Endothelial cell of umbilical vein (primary cell): ENCODE results near the gene RAD51B. TPM values are rescaled to one million over a fixed set of nuclear protein-coding genes. Genes with fewer than 3 reads are reported as not detected.

Source experiments
- BruUV-seq: library from RNA; stranded (reverse); fragments of 400-500 nt; replicated peaks from 2 replicates; lab custom pipeline; 2021; lab: Mats Ljungman, UMichigan
- CTCF ChIA-PET: fragments of 300-600, 350-600 bp; sonication (Branson Sonifier 250); formaldehyde crosslinking; loops from one replicate; lab custom pipeline; 2021; ENCODE audit warnings: antibody characterized with exemption, inconsistent platforms; lab: Charles Lee
- POLR2A ChIA-PET: fragments of 300-600, 350-600 bp; sonication (Branson Sonifier 250); formaldehyde crosslinking; loops from one replicate; lab custom pipeline; 2021; ENCODE audit warnings: antibody characterized with exemption, inconsistent platforms; lab: Charles Lee
- DNase-seq: peaks from one replicate; pipeline ENCODE4 v3.0.0-alpha.2; 2011; ENCODE audit warnings: low read depth, low spot score
- FAIRE-seq: peaks from 2 replicates; lab custom pipeline; 2011; peaks lifted over from hg19 to GRCh38; lab: Jason Lieb, UNC
- H2AFZ ChIP-seq: 2 replicates; pipeline ENCODE4 v1.6.0; 2012; ENCODE audit warnings: low read depth, low read length, control low read depth, inconsistent platforms
- H3K27ac ChIP-seq: 2 replicates; pipeline ENCODE4 v1.5.1; 2011; ENCODE audit warnings: low read depth, mild to moderate bottlenecking, control low read depth, low read length, moderate library complexity; ENCODE audit not compliant: insufficient read depth
- H3K27me3 ChIP-seq, 2 experiments: 2 replicates each; pipeline versions ENCODE4 v1.6.0 to v1.6.1; 2011; ENCODE audit warnings: low read length in 2 of 2, mixed read lengths in 1 of 2; ENCODE audit not compliant: control insufficient read depth in 2 of 2, insufficient read depth in 2 of 2
- H3K36me3 ChIP-seq, 2 experiments: 2 replicates in 1 of 2; 3 replicates in 1 of 2; pipeline ENCODE4 v1.5.1; 2011; ENCODE audit warnings: low read length in 2 of 2, mild to moderate bottlenecking in 1 of 2, moderate library complexity in 1 of 2; ENCODE audit not compliant: control insufficient read depth in 2 of 2, insufficient read depth in 2 of 2; ENCODE audit errors: extremely low read depth in 1 of 2
- H3K4me1 ChIP-seq: 3 replicates; pipeline ENCODE4 v1.5.1; 2011; ENCODE audit warnings: mild to moderate bottlenecking, low read length; ENCODE audit not compliant: control insufficient read depth, insufficient read depth; ENCODE audit errors: extremely low read depth
- H3K4me2 ChIP-seq: 2 replicates; pipeline ENCODE4 v1.6.1; 2011; ENCODE audit warnings: low read length, control low read depth, mixed read lengths; ENCODE audit not compliant: insufficient read depth
- H3K4me3 ChIP-seq, 3 experiments: fragments of 200-600 bp in 1 of 3; sonication (generic), shearing (Covaris generic) in 1 of 3; replicated peaks in 1 of 3; 2 replicates each; pipeline ENCODE4 v1.5.1; 2011 to 2016; ENCODE audit warnings: control low read depth in 3 of 3, low read length in 3 of 3, mild to moderate bottlenecking in 2 of 3, inconsistent platforms in 1 of 3, low read depth in 1 of 3, moderate library complexity in 1 of 3; ENCODE audit not compliant: insufficient read depth in 1 of 3
- H3K79me2 ChIP-seq: 2 replicates; pipeline ENCODE4 v1.6.0; 2012; ENCODE audit warnings: low read length, inconsistent platforms; ENCODE audit not compliant: control insufficient read depth, insufficient read depth
- H3K9ac ChIP-seq: replicated peaks from 2 replicates; pipeline ENCODE3; 2011; ENCODE audit warnings: low read length, control low read depth; ENCODE audit not compliant: insufficient read depth; ENCODE audit errors: extremely low read depth
- H3K9me1 ChIP-seq: replicated peaks from 3 replicates; pipeline ENCODE4 v1.6.0; 2011; ENCODE audit warnings: mild to moderate bottlenecking, low read length; ENCODE audit not compliant: control insufficient read depth, insufficient read depth; ENCODE audit errors: extremely low read depth
- H3K9me3 ChIP-seq: replicated peaks from 2 replicates; pipeline ENCODE4 v1.5.1; 2012; ENCODE audit warnings: low read length, inconsistent platforms; ENCODE audit not compliant: control insufficient read depth, insufficient read depth
- H4K20me1 ChIP-seq: replicated peaks from 2 replicates; pipeline ENCODE3; 2011; ENCODE audit warnings: mild to moderate bottlenecking, low read length; ENCODE audit not compliant: control insufficient read depth, insufficient read depth; ENCODE audit errors: extremely low read depth
- CTCF ChIP-seq, 2 donors: IDR thresholded peaks; 1 replicate in 1 of 2; 2 replicates in 1 of 2; pipeline ENCODE4 v1.5.1; 2011; ENCODE audit warnings: low read length in 2 of 2, mild to moderate bottlenecking in 2 of 2, moderate library complexity in 2 of 2, control low read depth in 1 of 2, inconsistent platforms in 1 of 2, low read depth in 1 of 2; ENCODE audit not compliant: insufficient read depth in 1 of 2; ENCODE audit errors: extremely low read depth in 1 of 2
- EZH2 ChIP-seq: IDR thresholded peaks from 2 replicates; pipeline ENCODE4 v1.6.1; 2012; ENCODE audit warnings: borderline replicate concordance, low read depth, mild to moderate bottlenecking, moderate library complexity, low read length, inconsistent platforms; ENCODE audit not compliant: severe bottlenecking
- FOS ChIP-seq: IDR thresholded peaks from 2 replicates; pipeline ENCODE4 v1.6.1; 2011; ENCODE audit warnings: mild to moderate bottlenecking, low read length, moderate library complexity, borderline replicate concordance; ENCODE audit not compliant: insufficient read depth
- GATA2 ChIP-seq: IDR thresholded peaks from 2 replicates; pipeline ENCODE4 v1.7.0; 2011; ENCODE audit warnings: low read depth, mild to moderate bottlenecking, moderate library complexity, mixed read lengths, low read length; ENCODE audit not compliant: insufficient read length, insufficient read depth
- JUN ChIP-seq: IDR thresholded peaks from 2 replicates; pipeline ENCODE4 v1.6.1; 2011; ENCODE audit warnings: borderline replicate concordance, low read depth; ENCODE audit not compliant: insufficient read length, insufficient read depth
- MAX ChIP-seq: IDR thresholded peaks from 2 replicates; pipeline ENCODE4 v1.6.1; 2011; ENCODE audit not compliant: insufficient read depth, insufficient read length
- MYC ChIP-seq: IDR thresholded peaks from one replicate; pipeline ENCODE4 v1.6.1; 2011; ENCODE audit warnings: mild to moderate bottlenecking, low read depth, low read length
- POLR2A ChIP-seq: IDR thresholded peaks from 2 replicates; pipeline ENCODE4 v1.6.1; 2012; ENCODE audit warnings: low read depth, mild to moderate bottlenecking, control low read depth, low read length
- POLR2AphosphoS5 ChIP-seq: IDR thresholded peaks from 2 replicates; pipeline ENCODE4 v1.6.1; 2012; ENCODE audit warnings: low read depth, mild to moderate bottlenecking, control low read depth, low read length, moderate library complexity; ENCODE audit not compliant: insufficient read depth
- dilution Hi-C: fragments of 300-500 bp; cut with MboI; formaldehyde crosslinking; loops from one replicate; pipeline ENCODE4 v1.15.0; 2019; ENCODE audit warnings: low sequenced_read_pairs; ENCODE audit not compliant: extremely low pct_ligation_motif_present
- intact Hi-C: fragments of 100-400 bp; cut with micrococcal nuclease; formaldehyde crosslinking; loops from one replicate; pipeline ENCODE4 v1.10.0; 2022
- polyA plus RNA-seq, 4 experiments: library from polyadenylated mRNA; depleted of rRNA in 3 of 4; stranded (reverse) in 3 of 4; unstranded in 1 of 4; fragments of >200 nt; gene quantifications; 2 replicates each; pipeline versions ENCODE4 v1.2.1 to v1.2.3, GENCODE V29; 2011 to 2012; ENCODE audit warnings: missing spikeins in 1 of 4
- total RNA-seq: library from RNA; stranded (reverse); gene quantifications from 2 replicates; pipeline ENCODE4 v1.2.3, GENCODE V29; 2021

The RAD51B gene
- total and polyA plus RNA-seq, 2 donors (not counting 3 experiments of a cell fraction or from before 2014, with no cell fraction given), result 3.9 to 19.0 TPM

- Histone ChIP-seq H3K36me3 (no peaks in the 10 kb centered on the region), H2AFZ (peak overlapping the region; percentile 9), H3K9ac (no peak overlapping the region), H3K4me3 (no peak overlapping the region), H3K27ac (no peak overlapping the region), H3K9me1 (no peaks in the 10 kb centered on the region), H4K20me1 (no peaks in the 10 kb centered on the region), H3K9me3 (no peaks in the 10 kb centered on the region), H3K79me2 (no peaks in the 10 kb centered on the region), H3K4me2 (peak overlapping the region; percentile 39), H3K27me3 (no peaks in the 10 kb centered on the region), H3K4me1 (peaks cover 53% of the 10 kb centered on the region)
- FAIRE-seq (peak; percentile 31), DNase-seq (no peak)
- ChIA-PET CTCF (interaction anchor here (0.8 to 7.9 kb wide), 25 partner anchors 15 to 596 kb away, joined by 3 to 122 read pairs (median 5); partner anchors contain the start of gene ZFP36L1), POLR2A (interaction anchor here (0.8 to 1.6 kb wide), 4 partner anchors 9 to 545 kb away, joined by 3 to 8 read pairs (median 4); partner anchors contain the start of gene ZFP36L1)
- no TSS peak for BruUV-seq
- TF ChIP-seq EZH2, result no peak
- no peak for TF ChIP-seq JUN
- no peak for TF ChIP-seq POLR2AphosphoS5
- no peak for TF ChIP-seq GATA2
- no peak for TF ChIP-seq POLR2A
- TF ChIP-seq CTCF (IDR thresholded peaks at IDR 0.05; ENCODE audit: extremely low read depth in 1 of 2, insufficient read depth in 1 of 2, low read depth in 1 of 2, low read length in 2 of 2), result no peak
- no peak for TF ChIP-seq MYC
- no peak for TF ChIP-seq MAX
- no peak for TF ChIP-seq FOS
- dilution Hi-C loops (no loop called here), intact Hi-C loops (loop anchor here (1.0 to 5.0 kb wide), 10 partner anchors 103 to 569 kb away; no protein-coding TSS in a partner anchor)
These were observed 428.2 kb downstream of the RAD51B start for GRCh38 chr14:68247676-68248268.
